ENCODE data around the gene HDAC4.

GRCh38 chr2:239232195-239232578, 168.6 kb downstream of the HDAC4 start:
- TF ChIP-seq CTCF (IDR thresholded peaks at IDR 0.05) = no peak
- TF ChIP-seq ZFX (IDR thresholded peaks at IDR 0.05; ENCODE audit: borderline replicate concordance) = no peak

Data from 22Rv1 (cell line).